IMR-90 (cell line): ENCODE results near the gene RAP1GAP. TPM values are rescaled to one million over a fixed set of nuclear protein-coding genes. Genes with fewer than 3 reads are reported as not detected.

ENCODE experiments used
- ATAC-seq: fragments of 200-7000 bp; cut with Tn5 transposase; 2 replicates; pipeline ENCODE4 v1.9.1; 2020; ENCODE audit warnings: low read depth, mild to moderate bottlenecking, moderate library complexity
- BruUV-seq: library from RNA; stranded (reverse); fragments of 400-500 nt; replicated peaks from 2 replicates; lab custom pipeline; 2021; lab: Mats Ljungman, UMichigan
- CTCF ChIA-PET: fragments of 300-600 bp; formaldehyde crosslinking; extraction: SDS; loops from one replicate; lab custom pipeline; 2021; ENCODE audit warnings: antibody characterized with exemption; lab: Yijun Ruan, JAX
- POLR2A ChIA-PET: fragments of 300-600 bp; sonication (Branson Sonifier 250); formaldehyde crosslinking; loops from one replicate; lab custom pipeline; 2022; ENCODE audit warnings: antibody characterized with exemption; ENCODE audit not compliant: unreplicated experiment; lab: Charles Lee
- DNase-seq: peaks from one replicate; pipeline ENCODE4 v3.0.0; 2013
- H2AFZ ChIP-seq: replicated peaks from 2 replicates; pipeline ENCODE3; 2013; ENCODE audit warnings: low read length, mild to moderate bottlenecking; ENCODE audit not compliant: poor library complexity
- H2AK5ac ChIP-seq: 2 replicates; pipeline ENCODE4 v1.6.1; 2013; ENCODE audit warnings: low read depth, low read length, inconsistent platforms
- H2AK9ac ChIP-seq: replicated peaks from 2 replicates; pipeline ENCODE3; 2013; ENCODE audit warnings: mild to moderate bottlenecking, low read depth, low read length, moderate library complexity; ENCODE audit not compliant: poor library complexity
- H2BK120ac ChIP-seq: 2 replicates; pipeline ENCODE4 v1.6.1; 2013; ENCODE audit warnings: low read depth, low read length, inconsistent platforms
- H2BK15ac ChIP-seq: 3 replicates; pipeline ENCODE4 v1.6.1; 2013; ENCODE audit warnings: low read depth, low read length, inconsistent platforms
- H2BK20ac ChIP-seq: 2 replicates; pipeline ENCODE4 v1.6.1; 2013; ENCODE audit warnings: low read depth, mild to moderate bottlenecking, inconsistent platforms, low read length, moderate library complexity
- H2BK5ac ChIP-seq: 2 replicates; pipeline ENCODE4 v1.6.1; 2013; ENCODE audit warnings: mild to moderate bottlenecking, low read depth, low read length, inconsistent platforms; ENCODE audit not compliant: poor library complexity, severe bottlenecking
- H3K14ac ChIP-seq: replicated peaks from 2 replicates; pipeline ENCODE4 v1.6.1; 2013; ENCODE audit warnings: low read depth, low read length, inconsistent platforms
- H3K18ac ChIP-seq: 2 replicates; pipeline ENCODE4 v1.6.1; 2013; ENCODE audit warnings: low read depth, low read length, control low read depth
- H3K23ac ChIP-seq: 2 replicates; pipeline ENCODE4 v1.6.1; 2013; ENCODE audit warnings: low read depth, low read length, inconsistent platforms
- H3K27ac ChIP-seq: 2 replicates; pipeline ENCODE4 v1.5.1; 2013; ENCODE audit warnings: mild to moderate bottlenecking, control low read depth, low read length; ENCODE audit not compliant: insufficient read depth
- H3K27me3 ChIP-seq: 2 replicates; pipeline ENCODE4 v1.6.1; 2013; ENCODE audit warnings: low read length; ENCODE audit not compliant: control insufficient read depth, insufficient read depth
- H3K36me3 ChIP-seq: 2 replicates; pipeline ENCODE4 v1.6.1; 2013; ENCODE audit warnings: low read length, mixed read lengths; ENCODE audit not compliant: control insufficient read depth, insufficient read depth
- H3K4ac ChIP-seq: 2 replicates; pipeline ENCODE4 v1.6.1; 2013; ENCODE audit warnings: low read depth, low read length, inconsistent platforms
- H3K4me1 ChIP-seq: 2 replicates; pipeline ENCODE4 v1.6.1; 2013; ENCODE audit warnings: low read length, mixed read lengths; ENCODE audit not compliant: control insufficient read depth, insufficient read depth
- H3K4me2 ChIP-seq: 2 replicates; pipeline ENCODE4 v1.6.1; 2013; ENCODE audit warnings: low read depth, mild to moderate bottlenecking, control low read depth, low read length, moderate library complexity
- H3K4me3 ChIP-seq: 2 replicates; pipeline ENCODE4 v1.5.1; 2013; ENCODE audit warnings: low read depth, mild to moderate bottlenecking, control low read depth, low read length, moderate library complexity; ENCODE audit not compliant: insufficient read depth
- H3K56ac ChIP-seq: 2 replicates; pipeline ENCODE4 v1.6.1; 2013; ENCODE audit warnings: low read length, inconsistent platforms; ENCODE audit not compliant: insufficient read depth; ENCODE audit errors: extremely low read depth
- H3K79me1 ChIP-seq, 2 experiments: 2 replicates each; pipeline ENCODE4 v1.6.1; 2013; ENCODE audit warnings: low read length in 2 of 2, inconsistent platforms in 1 of 2, low read depth in 1 of 2
- H3K9ac ChIP-seq: 2 replicates; pipeline ENCODE4 v1.6.1; 2013; ENCODE audit warnings: low read depth, low read length, control low read depth
- H3K9me1 ChIP-seq: 2 replicates; pipeline ENCODE4 v1.6.1; 2013; ENCODE audit warnings: low read length, inconsistent platforms; ENCODE audit not compliant: insufficient read depth
- H3K9me3 ChIP-seq: 2 replicates; pipeline ENCODE4 v1.6.1; 2013; ENCODE audit warnings: low read length; ENCODE audit not compliant: control insufficient read depth, insufficient read depth
- H4K20me1 ChIP-seq: 2 replicates; pipeline ENCODE4 v1.6.1; 2013; ENCODE audit warnings: low read length, inconsistent platforms; ENCODE audit not compliant: insufficient read depth
- H4K5ac ChIP-seq: 2 replicates; pipeline ENCODE4 v1.6.1; 2013; ENCODE audit warnings: mild to moderate bottlenecking, low read depth, low read length, control low read depth
- H4K8ac ChIP-seq, 2 experiments: 2 replicates each; pipeline ENCODE4 v1.6.1; 2013; ENCODE audit warnings: low read depth in 2 of 2, low read length in 2 of 2, control low read depth in 1 of 2, inconsistent platforms in 1 of 2
- H4K91ac ChIP-seq: 2 replicates; pipeline ENCODE4 v1.6.1; 2013; ENCODE audit warnings: low read depth, low read length, inconsistent platforms; ENCODE audit not compliant: insufficient read depth
- BHLHE40 ChIP-seq: fragments of 150-350 bp; IDR thresholded peaks from 2 replicates; pipeline ENCODE4 v1.6.1; 2016; ENCODE audit warnings: mild to moderate bottlenecking, low read depth, low read length
- CEBPB ChIP-seq: IDR thresholded peaks from 2 replicates; pipeline ENCODE4 v1.6.1; 2012; ENCODE audit warnings: low read depth, low read length, improper control_type of control experiment
- CHD1 ChIP-seq: IDR thresholded peaks from 2 replicates; pipeline ENCODE4 v1.6.1; 2012; ENCODE audit warnings: low read depth, low read length, improper control_type of control experiment
- CTCF ChIP-seq: conservative IDR thresholded peaks from 2 replicates; pipeline ENCODE4 v1.5.1; 2012; ENCODE audit warnings: mild to moderate bottlenecking, low read depth, low read length, improper control_type of control experiment
- ELK1 ChIP-seq: fragments of 150-350 bp; IDR thresholded peaks from 2 replicates; pipeline ENCODE4 v1.6.1; 2016; ENCODE audit warnings: low read depth, mild to moderate bottlenecking, low read length, moderate library complexity, borderline replicate concordance
- FOS ChIP-seq: fragments of 150-350 bp; IDR thresholded peaks from 2 replicates; pipeline ENCODE4 v1.6.1; 2016; ENCODE audit warnings: low read depth, low read length
- MAFK ChIP-seq: IDR thresholded peaks from 2 replicates; pipeline ENCODE4 v1.6.1; 2012; ENCODE audit warnings: low read depth, low read length, improper control_type of control experiment
- MAZ ChIP-seq: IDR thresholded peaks from 2 replicates; pipeline ENCODE4 v1.6.1; 2012; ENCODE audit warnings: low read depth, mild to moderate bottlenecking, low read length, improper control_type of control experiment, moderate library complexity, borderline replicate concordance
- MXI1 ChIP-seq: IDR thresholded peaks from 2 replicates; pipeline ENCODE4 v1.6.1; 2012; ENCODE audit warnings: low read depth, mild to moderate bottlenecking, low read length, moderate library complexity, borderline replicate concordance
- NFE2L2 ChIP-seq: fragments of 150-350 bp; IDR thresholded peaks from 2 replicates; pipeline ENCODE4 v1.6.1; 2016; ENCODE audit warnings: low read depth, mild to moderate bottlenecking, low read length
- POLR2A ChIP-seq: IDR thresholded peaks from 2 replicates; pipeline ENCODE4 v1.6.1; 2012; ENCODE audit warnings: mild to moderate bottlenecking, low read depth, low read length
- RAD21 ChIP-seq: IDR thresholded peaks from 2 replicates; pipeline ENCODE4 v1.6.1; 2012; ENCODE audit warnings: low read length, improper control_type of control experiment
- RCOR1 ChIP-seq: IDR thresholded peaks from 2 replicates; pipeline ENCODE4 v1.6.1; 2012; ENCODE audit warnings: mild to moderate bottlenecking, low read length, improper control_type of control experiment; ENCODE audit not compliant: insufficient replicate concordance
- RFX5 ChIP-seq: IDR thresholded peaks from 2 replicates; pipeline ENCODE4 v1.8.0; 2012; ENCODE audit warnings: low read depth, mild to moderate bottlenecking, low read length, moderate library complexity
- SMC3 ChIP-seq: fragments of 150-350 bp; IDR thresholded peaks from 2 replicates; pipeline ENCODE4 v1.6.1; 2016; ENCODE audit warnings: low read depth, mild to moderate bottlenecking, antibody characterized with exemption, low read length, moderate library complexity
- USF2 ChIP-seq: fragments of 150-350 bp; IDR thresholded peaks from 2 replicates; pipeline ENCODE4 v1.6.1; 2017; ENCODE audit warnings: mild to moderate bottlenecking, antibody characterized with exemption, low read length, low read depth
- WGBS, 2 experiments: methylation state at CpG; one replicate each; pipeline versions ENCODE4 v1.1.5 to v1.1.7; 2013; ENCODE audit warnings: missing lambda C conversion rate in 2 of 2; ENCODE audit not compliant: insufficient read length in 1 of 2; ENCODE audit errors: extremely low coverage in 2 of 2; 5-methylcytosine and 5-hydroxymethylcytosine counted together
- dilution Hi-C: fragments of 300-500 bp; cut with HindIII; formaldehyde crosslinking; loops from one replicate; pipeline ENCODE4 v1.14.3; 2018; ENCODE audit warnings: low sequenced_read_pairs; ENCODE audit not compliant: unreplicated experiment
- in situ Hi-C: fragments of 300-500 bp; cut with MboI; formaldehyde crosslinking; loops from 3 replicates; pipeline ENCODE4 v1.14.3; 2019; ENCODE audit warnings: low sequenced_read_pairs, inconsistent platforms, mixed read lengths
- intact Hi-C: fragments of 100-400 bp; cut with micrococcal nuclease; formaldehyde crosslinking; loops from 2 replicates; pipeline ENCODE4 v1.10.0; 2022
- polyA plus RNA-seq, 3 experiments: library from polyadenylated mRNA; depleted of rRNA; stranded (reverse); fragments of >200 nt; gene quantifications; 2 replicates each; pipeline ENCODE4 v1.2.3, GENCODE V29; 2012; ENCODE audit warnings: low replicate concordance in 1 of 3
- total RNA-seq: library from RNA; depleted of rRNA; stranded (reverse); fragments of >200 nt; gene quantifications from 2 replicates; pipeline ENCODE4 v1.2.3, GENCODE V29; 2012

RAP1GAP gene
- total and polyA plus RNA-seq, 2 of the 4 experiments (the other 2 are of a cell fraction): under 0.01 to 0.10 TPM

- H2BK15ac ChIP-seq: no peak overlapping the region
- no peaks in the 10 kb centered on the region for H3K4me1 ChIP-seq
- no peak overlapping the region for H3K18ac ChIP-seq
- no TSS peak for BruUV-seq
- H4K5ac ChIP-seq: no peak overlapping the region
- no peak overlapping the region for H2AFZ ChIP-seq
- H2BK120ac ChIP-seq: no peak overlapping the region
- dilution Hi-C loops: no loop called here
- H3K4me3 ChIP-seq: no peak overlapping the region
- H3K79me1 ChIP-seq: no peaks in the 10 kb centered on the region
- no peak overlapping the region for H2BK5ac ChIP-seq
- H3K4me2 ChIP-seq: no peak overlapping the region
- no peak overlapping the region for H3K9ac ChIP-seq
- peaks cover 28% of the 10 kb centered on the region for H3K27me3 ChIP-seq
- ChIA-PET CTCF (interaction anchor here (1.7 kb wide), 1 partner anchor 228 kb away, joined by 4 read pairs; no protein-coding TSS in a partner anchor), POLR2A (no interaction called here)
- DNase-seq: no peak
- H4K20me1 ChIP-seq: no peaks in the 10 kb centered on the region; the same call in 1 of the 2 replicates
- H2BK20ac ChIP-seq: no peak overlapping the region
- H3K23ac ChIP-seq: no peak overlapping the region
- TF ChIP-seq CEBPB (no peak), USF2 (no peak), RFX5 (no peak), MAZ (no peak), CTCF (no peak), MAFK (no peak), ELK1 (no peak), POLR2A (no peak), RAD21 (no peak), MXI1 (no peak), NFE2L2 (no peak), RCOR1 (no peak), SMC3 (no peak), FOS (no peak), CHD1 (no peak), BHLHE40 (no peak)
- H3K9me3 ChIP-seq: no peaks in the 10 kb centered on the region
- no peak overlapping the region for H3K27ac ChIP-seq
- no peak for ATAC-seq
- H2AK9ac ChIP-seq: peak overlapping the region; percentile 13
- H4K91ac ChIP-seq: no peak overlapping the region
- no peak overlapping the region for H4K8ac ChIP-seq
- no peak overlapping the region for H3K14ac ChIP-seq
- H3K4ac ChIP-seq: no peak overlapping the region
- no peak overlapping the region for H2AK5ac ChIP-seq
- in situ Hi-C loops: no loop called here
- H3K9me1 ChIP-seq: no peaks in the 10 kb centered on the region
- no peaks in the 10 kb centered on the region for H3K36me3 ChIP-seq
- no CpG with 5 or more reads among the region's 2 CpGs for WGBS, 2 experiments
- H3K56ac ChIP-seq: no peak overlapping the region
- intact Hi-C loops: no loop called here
Measured at GRCh38 chr1:21596628-21597027, 72.5 kb downstream of the RAP1GAP start.
